Spleen (tissue), 11 donors: Measurements from ENCODE around the gene BICRA. TPM values are rescaled to one million over a fixed set of nuclear protein-coding genes. Genes with fewer than 3 reads are reported as not detected.
A peak's percentile ranks its signal among the peaks of the same experiment; 100 is the strongest.

Experiments
- DNase-seq: peaks from one replicate; pipeline ENCODE4 v3.0.0-alpha.2; 2020
- H3K27ac ChIP-seq, 8 donors: fragments of 200-600 bp; sonication (generic) in 7 of 8; 1 replicate in 4 of 8; 2 replicates in 4 of 8; pipeline versions ENCODE4 v1.5.0 to v1.8.0; 2016 to 2021; ENCODE audit warnings: inconsistent platforms in 4 of 8, mild to moderate bottlenecking in 4 of 8, moderate library complexity in 1 of 8
- H3K27me3 ChIP-seq, 7 donors: fragments of 200-600 bp; sonication (generic) in 6 of 7; replicated peaks in 1 of 7; 1 replicate in 4 of 7; 2 replicates in 3 of 7; pipeline versions ENCODE4 v1.5.0 to v1.8.0; 2016 to 2021; ENCODE audit warnings: inconsistent platforms in 3 of 7, mild to moderate bottlenecking in 1 of 7
- H3K36me3 ChIP-seq, 6 donors: fragments of 200-600 bp; sonication (generic) in 5 of 6; 1 replicate in 4 of 6; 2 replicates in 2 of 6; pipeline versions ENCODE4 v1.5.0 to v1.8.0; 2016 to 2021; ENCODE audit warnings: inconsistent platforms in 2 of 6
- H3K4me1 ChIP-seq, 6 donors: fragments of 200-600 bp; sonication (generic) in 5 of 6; 1 replicate in 3 of 6; 2 replicates in 3 of 6; pipeline versions ENCODE4 v1.5.0 to v1.8.0; 2016 to 2021; ENCODE audit warnings: inconsistent platforms in 3 of 6
- H3K4me3 ChIP-seq, 8 donors: fragments of 200-600 bp; sonication (generic) in 7 of 8; 1 replicate in 4 of 8; 2 replicates in 4 of 8; pipeline versions ENCODE4 v1.5.0 to v1.8.0; 2016 to 2021; ENCODE audit warnings: inconsistent platforms in 4 of 8, mild to moderate bottlenecking in 4 of 8, moderate library complexity in 2 of 8
- H3K9me3 ChIP-seq, 8 donors: fragments of 200-600 bp; sonication (generic) in 7 of 8; 1 replicate in 4 of 8; 2 replicates in 4 of 8; pipeline versions ENCODE4 v1.5.0 to v1.8.0; 2016 to 2021; ENCODE audit warnings: inconsistent platforms in 4 of 8
- POLR2A ChIP-seq, 3 donors: fragments of 450-650 bp; IDR thresholded peaks; one replicate each; pipeline ENCODE4 v1.5.1; 2017; ENCODE audit warnings: antibody characterized with exemption in 3 of 3, mild to moderate bottlenecking in 1 of 3
- POLR2AphosphoS5 ChIP-seq, 3 donors: sonication (generic); formaldehyde crosslinking; IDR thresholded peaks; one replicate each; pipeline ENCODE4 v1.5.1; 2017; ENCODE audit warnings: antibody characterized with exemption in 3 of 3
- WGBS, 5 donors: extraction: QIAGEN DNeasy Blood & Tissue Kit in 3 of 5; methylation state at CpG; one replicate each; pipeline versions ENCODE4 v1.1.5 to v1.1.7; 2013 to 2018; 5-methylcytosine and 5-hydroxymethylcytosine counted together
- intact Hi-C: fragments of 100-400 bp; cut with DNase I; formaldehyde crosslinking; loops from one replicate; pipeline ENCODE4 v1.15.0; 2023; ENCODE audit warnings: low total_unique reads
- polyA plus RNA-seq, 3 donors: library from polyadenylated mRNA; stranded (reverse); fragments of 200-250 nt; gene quantifications; one replicate each; pipeline ENCODE4 v1.2.1, GENCODE V29; 2013
- total RNA-seq, 7 donors: library from RNA; depleted of rRNA in 3 of 7; stranded (reverse); fragments of >200 nt in 3 of 7; fragmentation: NEBNext Ultra II Directional in 4 of 7; extraction: Animal tissue kit (Norgen Biotek cat#: 25700) in 4 of 7; gene quantifications; one replicate each; pipeline versions ENCODE4 v1.1.0 to v1.2.1, GENCODE V29; 2016 to 2021
- TF ChIP-seq, protein P1 (sequence below), 11 experiments: fragments of 200-600 bp in 7 of 11; fragments of 450-650 bp in 4 of 11; sonication (generic) in 4 of 11; IDR thresholded peaks in 8 of 11; conservative IDR thresholded peaks in 3 of 11; 1 replicate in 7 of 11; 2 replicates in 4 of 11; pipeline versions ENCODE4 v1.4.0 to v1.8.0; 2016 to 2021; ENCODE audit warnings: antibody characterized with exemption in 11 of 11, inconsistent platforms in 4 of 11, mild to moderate bottlenecking in 1 of 11
- donor health status: healthy with polysubstance abuse.
- donor health status: DM: no; HTN: no; CAD: no; lungs with moderate emphysema.
- donor health status: DM: no; HTN: no; CAD: no.
- donor health status: Bipolar disorder and iron deficiency.
- donor health status: healthy.
- donor health status: DM: no; HTN: no; CAD: no.
- donor health status: DM: yes; HTN: yes; CAD: no.

The BICRA gene
- total and polyA plus RNA-seq, 10 donors = 2.2 to 21.8 (median 18.2) TPM

DNA sequence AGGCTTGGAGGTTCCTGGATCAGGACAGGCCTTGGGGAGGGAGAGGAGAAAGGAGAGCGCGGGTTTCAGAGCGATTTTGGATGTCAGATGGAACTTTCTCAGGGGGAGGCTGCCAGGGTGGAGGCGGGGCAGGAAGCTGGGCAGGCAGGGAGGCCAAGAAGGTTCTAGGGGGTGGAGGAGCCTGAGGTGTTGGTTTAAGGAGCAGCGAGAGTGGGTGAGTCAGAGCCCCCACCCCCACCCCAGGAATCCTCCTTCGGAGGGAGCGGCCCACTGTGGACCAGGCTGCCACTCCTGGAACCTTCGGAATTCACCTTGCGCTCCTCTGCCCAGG, 120.5 kb downstream of the BICRA start:
- H3K9me3 ChIP-seq = no peaks in the 10 kb centered on the region
- H3K4me3 ChIP-seq = peak overlapping the region in 2 of 8 donors; percentile 15 to 45
- intact Hi-C loops = no loop called here
- H3K27ac ChIP-seq = peak overlapping the region; percentile 35 to 81 (median 72)
- DNase-seq = no peak
- H3K27me3 ChIP-seq = peaks cover 0 to 29% (median 16%) of the 10 kb centered on the region in 7 donors
- no peak for TF ChIP-seq POLR2A (IDR thresholded peaks at IDR 0.05)
- WGBS, 5 donors = 7 to 15% (median 11%) methylated on average over 7 to 9 of the region's 9 CpGs
- peaks cover 0 to 49% (median 25%) of the 10 kb centered on the region in 6 donors for H3K4me1 ChIP-seq
- peaks cover 0 to 31% (median 3%) of the 10 kb centered on the region in 6 donors for H3K36me3 ChIP-seq

DNA sequence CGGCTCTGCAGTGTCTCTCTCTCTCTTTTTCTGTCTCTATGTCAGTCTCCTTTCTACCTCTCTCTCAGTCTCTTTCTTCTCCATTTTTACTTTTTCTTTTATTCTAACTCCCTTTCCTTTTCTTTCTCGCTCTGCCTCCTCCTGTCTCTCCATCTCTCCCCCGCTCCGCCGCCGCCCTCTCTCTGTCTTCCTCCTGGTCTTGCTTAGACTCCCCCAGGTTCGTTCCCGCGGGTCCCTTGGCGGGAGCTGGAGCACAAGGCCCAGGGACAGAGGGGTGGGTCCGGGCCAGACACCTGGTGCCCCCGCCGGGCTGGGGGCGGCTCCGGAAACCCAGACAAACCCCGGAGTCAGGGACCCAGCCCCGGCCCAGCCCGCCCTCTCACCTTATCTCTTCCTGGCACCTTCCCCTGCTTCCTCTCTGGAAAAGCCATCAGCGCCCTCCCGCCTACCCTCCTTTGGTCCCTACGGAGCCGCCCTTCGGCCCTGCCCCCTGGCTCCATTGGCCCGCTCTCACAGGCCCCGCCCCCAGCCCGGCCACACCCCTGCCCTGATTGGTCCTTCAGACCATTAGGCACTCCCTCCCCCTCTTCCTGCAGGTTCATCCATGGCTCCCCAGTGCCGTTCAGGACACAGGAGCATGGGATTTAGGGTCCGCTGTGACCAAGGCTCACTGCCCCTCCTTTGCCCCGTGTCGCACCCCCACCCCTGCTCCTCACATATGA, 121.0 kb downstream of the BICRA start:
- TF ChIP-seq POLR2A (IDR thresholded peaks at IDR 0.05) = no peak
- TF ChIP-seq POLR2AphosphoS5 (IDR thresholded peaks at IDR 0.05) = peak; percentile 67 to 87 (median 79)
- DNase-seq = peak; percentile 83
- peaks cover 0 to 31% (median 3%) of the 10 kb centered on the region in 6 donors for H3K36me3 ChIP-seq
- peaks cover 0 to 49% (median 25%) of the 10 kb centered on the region in 6 donors for H3K4me1 ChIP-seq
- no peaks in the 10 kb centered on the region for H3K9me3 ChIP-seq
- intact Hi-C loops = no loop called here
- peak overlapping the region; percentile 35 to 81 (median 72) for H3K27ac ChIP-seq
- WGBS, 5 donors = 9 to 17% (median 14%) methylated on average over 30 of the region's 30 CpGs
- peak overlapping the region in 2 of 8 donors; percentile 15 to 45 for H3K4me3 ChIP-seq
- H3K27me3 ChIP-seq = peaks cover 0 to 29% (median 16%) of the 10 kb centered on the region in 7 donors

DNA sequence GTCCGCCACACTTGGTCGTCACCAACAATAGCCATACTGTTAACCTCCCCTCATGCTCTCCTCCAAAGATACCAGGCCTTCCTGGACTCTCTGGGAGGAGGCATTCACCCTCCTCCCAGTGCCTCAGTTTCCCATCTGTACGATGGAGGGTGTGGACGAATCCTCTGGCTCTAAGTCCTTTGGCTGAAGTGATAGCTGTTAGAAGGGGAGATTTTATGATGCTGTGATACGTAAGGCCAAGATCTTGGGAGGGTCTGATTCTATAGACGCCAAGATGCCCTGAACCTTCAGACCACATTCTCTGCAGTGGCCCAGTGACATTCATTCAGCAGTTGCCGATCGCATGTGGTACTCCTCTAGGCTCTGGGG, 121.6 kb downstream of the BICRA start:
- TF ChIP-seq POLR2AphosphoS5 (IDR thresholded peaks at IDR 0.05) (no peak), POLR2A (IDR thresholded peaks at IDR 0.05) (no peak)
- TF ChIP-seq, protein P1, sequence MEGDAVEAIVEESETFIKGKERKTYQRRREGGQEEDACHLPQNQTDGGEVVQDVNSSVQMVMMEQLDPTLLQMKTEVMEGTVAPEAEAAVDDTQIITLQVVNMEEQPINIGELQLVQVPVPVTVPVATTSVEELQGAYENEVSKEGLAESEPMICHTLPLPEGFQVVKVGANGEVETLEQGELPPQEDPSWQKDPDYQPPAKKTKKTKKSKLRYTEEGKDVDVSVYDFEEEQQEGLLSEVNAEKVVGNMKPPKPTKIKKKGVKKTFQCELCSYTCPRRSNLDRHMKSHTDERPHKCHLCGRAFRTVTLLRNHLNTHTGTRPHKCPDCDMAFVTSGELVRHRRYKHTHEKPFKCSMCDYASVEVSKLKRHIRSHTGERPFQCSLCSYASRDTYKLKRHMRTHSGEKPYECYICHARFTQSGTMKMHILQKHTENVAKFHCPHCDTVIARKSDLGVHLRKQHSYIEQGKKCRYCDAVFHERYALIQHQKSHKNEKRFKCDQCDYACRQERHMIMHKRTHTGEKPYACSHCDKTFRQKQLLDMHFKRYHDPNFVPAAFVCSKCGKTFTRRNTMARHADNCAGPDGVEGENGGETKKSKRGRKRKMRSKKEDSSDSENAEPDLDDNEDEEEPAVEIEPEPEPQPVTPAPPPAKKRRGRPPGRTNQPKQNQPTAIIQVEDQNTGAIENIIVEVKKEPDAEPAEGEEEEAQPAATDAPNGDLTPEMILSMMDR (IDR thresholded peaks at IDR 0.05 in 8 of 11, conservative IDR thresholded peaks at IDR 0.05 in 3 of 11) = no peak
- intact Hi-C loops = no loop called here
- H3K9me3 ChIP-seq = no peaks in the 10 kb centered on the region
- WGBS, 5 donors = 79 to 86% (median 84%) methylated on average over 8 of the region's 8 CpGs
- DNase-seq = no peak
- peaks cover 0 to 29% (median 16%) of the 10 kb centered on the region in 7 donors for H3K27me3 ChIP-seq
- peaks cover 0 to 30% (median 3%) of the 10 kb centered on the region in 6 donors for H3K36me3 ChIP-seq
- peak overlapping the region in 5 of 8 donors; percentile 71 to 81 (median 77) for H3K27ac ChIP-seq
- H3K4me1 ChIP-seq = peaks cover 0 to 49% (median 25%) of the 10 kb centered on the region in 6 donors
- H3K4me3 ChIP-seq = peak overlapping the region in 1 of 8 donors; percentile 45

DNA sequence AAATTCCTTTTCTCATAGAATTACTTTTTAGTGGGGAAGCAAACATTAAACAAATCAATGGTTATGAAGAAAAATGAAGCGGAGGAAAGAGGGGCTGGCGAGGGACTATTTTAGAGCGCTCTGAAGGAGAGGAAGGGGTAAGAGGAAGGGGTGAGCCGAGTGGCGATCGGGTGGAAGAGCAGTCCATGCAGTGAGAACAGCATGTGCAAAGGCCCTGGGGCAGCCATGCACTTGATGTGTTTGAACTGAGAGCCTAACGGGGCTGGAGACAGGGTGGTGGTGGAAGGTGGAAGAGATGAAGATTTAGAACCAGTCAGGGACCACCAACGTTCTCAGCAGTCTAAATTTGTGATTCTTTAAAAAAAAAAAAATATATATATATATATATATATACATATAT, 122.0 kb downstream of the BICRA start:
- Histone ChIP-seq H3K36me3 (peaks cover 0 to 29% (median 1%) of the 10 kb centered on the region in 6 donors), H3K27me3 (peaks cover 0 to 29% (median 16%) of the 10 kb centered on the region in 7 donors), H3K4me3 (no peak overlapping the region), H3K4me1 (peaks cover 0 to 45% (median 25%) of the 10 kb centered on the region in 6 donors), H3K27ac (peak overlapping the region in 4 of 8 donors; percentile 71 to 81 (median 76)), H3K9me3 (no peaks in the 10 kb centered on the region)
- TF ChIP-seq POLR2A (IDR thresholded peaks at IDR 0.05) = no peak
- TF ChIP-seq POLR2AphosphoS5 (IDR thresholded peaks at IDR 0.05) = no peak
- TF ChIP-seq, protein P1 (IDR thresholded peaks at IDR 0.05 in 8 of 11, conservative IDR thresholded peaks at IDR 0.05 in 3 of 11) = no peak
- 88 to 92% (median 90%) methylated on average over 8 of the region's 8 CpGs for WGBS, 5 donors
- intact Hi-C loops = no loop called here
- DNase-seq = peak; percentile 36

DNA sequence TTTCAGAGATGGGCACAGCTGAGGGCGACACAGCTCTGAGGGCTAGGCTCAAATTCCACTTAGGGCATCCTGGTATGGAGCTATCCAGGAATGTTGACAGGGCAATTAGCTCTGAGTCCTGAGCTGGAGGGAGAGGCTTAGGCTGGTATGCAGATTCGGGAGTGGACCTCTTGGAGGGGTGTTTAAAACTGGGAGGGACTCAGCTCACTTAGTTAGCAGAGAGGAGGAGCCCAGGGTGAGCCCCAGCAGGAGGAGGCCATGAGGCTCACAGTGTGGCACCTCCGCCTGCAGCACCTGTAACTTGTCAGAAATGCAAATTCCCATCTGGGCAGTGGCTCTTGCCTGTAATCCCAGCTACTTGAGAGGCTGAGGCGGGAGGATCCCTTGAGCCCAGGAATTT, 126.2 kb downstream of the BICRA start:
- peaks cover 0 to 48% (median 0%) of the 10 kb centered on the region in 6 donors for H3K36me3 ChIP-seq
- peaks cover 0 to 8% (median 5%) of the 10 kb centered on the region in 6 donors for H3K4me1 ChIP-seq
- DNase-seq = no peak
- intact Hi-C loops = no loop called here
- no peaks in the 10 kb centered on the region for H3K9me3 ChIP-seq
- 73 to 93% (median 84%) methylated on average over 4 of the region's 4 CpGs for WGBS, 5 donors
- H3K4me3 ChIP-seq = no peak overlapping the region
- TF ChIP-seq, protein P1 (IDR thresholded peaks at IDR 0.05 in 8 of 11, conservative IDR thresholded peaks at IDR 0.05 in 3 of 11) = no peak
- H3K27ac ChIP-seq = no peak overlapping the region
- peaks cover 0 to 13% (median 3%) of the 10 kb centered on the region in 7 donors for H3K27me3 ChIP-seq
